H9 (cell line): Measurements from ENCODE around the gene CCDC110. TPM values are rescaled to one million over a fixed set of nuclear protein-coding genes. Genes with fewer than 3 reads are reported as not detected.
A peak's percentile ranks its signal among the peaks of the same experiment; 100 is the strongest.

Experiments
- DNase-seq: peaks from one replicate; pipeline ENCODE4 v3.0.0-alpha.2; 2017
- H2AFZ ChIP-seq: one replicate; pipeline ENCODE4 v1.6.1; 2013; ENCODE audit warnings: mild to moderate bottlenecking, low read length, control low read depth, moderate library complexity
- H2AK5ac ChIP-seq: 2 replicates; pipeline ENCODE4 v1.6.1; 2013; ENCODE audit warnings: low read length, control low read depth, mixed read lengths; ENCODE audit not compliant: insufficient read length
- H2BK120ac ChIP-seq: one replicate; pipeline ENCODE4 v1.6.1; 2013; ENCODE audit warnings: low read depth, mild to moderate bottlenecking, low read length, control low read depth, inconsistent platforms; ENCODE audit not compliant: poor library complexity, severe bottlenecking
- H2BK12ac ChIP-seq: 2 replicates; pipeline ENCODE4 v1.6.1; 2013; ENCODE audit warnings: low read length, control low read depth, mixed read lengths, low read depth; ENCODE audit not compliant: insufficient read length
- H2BK15ac ChIP-seq: 2 replicates; pipeline ENCODE4 v1.6.1; 2013; ENCODE audit warnings: low read depth, low read length, control low read depth
- H2BK20ac ChIP-seq: one replicate; pipeline ENCODE4 v1.6.1; 2013; ENCODE audit warnings: low read depth, mild to moderate bottlenecking, low read length, control low read depth, inconsistent platforms; ENCODE audit not compliant: poor library complexity, severe bottlenecking
- H2BK5ac ChIP-seq: 2 replicates; pipeline ENCODE4 v1.6.1; 2013; ENCODE audit warnings: low read length, control low read depth, mixed read lengths; ENCODE audit not compliant: insufficient read length
- H3K14ac ChIP-seq: 2 replicates; pipeline ENCODE4 v1.6.1; 2013; ENCODE audit warnings: low read length, control low read depth; ENCODE audit not compliant: insufficient read depth
- H3K18ac ChIP-seq: 2 replicates; pipeline ENCODE4 v1.6.1; 2013; ENCODE audit warnings: low read depth, mild to moderate bottlenecking, mixed read lengths, low read length, control low read depth; ENCODE audit not compliant: insufficient read length
- H3K23ac ChIP-seq: 2 replicates; pipeline ENCODE4 v1.6.1; 2013; ENCODE audit warnings: low read length, control low read depth, mixed read lengths, low read depth; ENCODE audit not compliant: insufficient read length
- H3K23me2 ChIP-seq: 2 replicates; pipeline ENCODE4 v1.6.1; 2013; ENCODE audit warnings: low read depth, mild to moderate bottlenecking, mixed read lengths, low read length, control low read depth; ENCODE audit not compliant: insufficient read length, poor library complexity, severe bottlenecking
- H3K27ac ChIP-seq: 2 replicates; pipeline ENCODE4 v1.5.1; 2013; ENCODE audit warnings: low read length, control low read depth, mixed read lengths, low read depth; ENCODE audit not compliant: insufficient read length
- H3K27me3 ChIP-seq: 2 replicates; pipeline ENCODE4 v1.6.1; 2013; ENCODE audit warnings: low read length, control low read depth, inconsistent platforms; ENCODE audit not compliant: insufficient read depth
- H3K4ac ChIP-seq: 2 replicates; pipeline ENCODE4 v1.6.1; 2013; ENCODE audit warnings: low read depth, mild to moderate bottlenecking, control low read depth, inconsistent platforms, low read length, moderate library complexity
- H3K4me1 ChIP-seq: 2 replicates; pipeline ENCODE4 v1.6.1; 2013; ENCODE audit warnings: low read length, control low read depth, inconsistent platforms; ENCODE audit not compliant: insufficient read depth
- H3K4me2 ChIP-seq: 2 replicates; pipeline ENCODE4 v1.6.1; 2013; ENCODE audit warnings: low read length, control low read depth, mixed read lengths; ENCODE audit not compliant: insufficient read length, insufficient read depth
- H3K56ac ChIP-seq: 2 replicates; pipeline ENCODE4 v1.6.1; 2013; ENCODE audit warnings: low read depth, mild to moderate bottlenecking, mixed read lengths, low read length, control low read depth; ENCODE audit not compliant: insufficient read length
- H3K79me1 ChIP-seq: 2 replicates; pipeline ENCODE4 v1.6.1; 2013; ENCODE audit warnings: low read depth, mild to moderate bottlenecking, moderate library complexity, low read length, control low read depth, inconsistent platforms; ENCODE audit not compliant: insufficient read depth, poor library complexity, severe bottlenecking
- H3K79me2 ChIP-seq: 2 replicates; pipeline ENCODE4 v1.6.1; 2013; ENCODE audit warnings: low read length, control low read depth, inconsistent platforms; ENCODE audit not compliant: insufficient read depth
- H3K9ac ChIP-seq: 2 replicates; pipeline ENCODE4 v1.6.1; 2013; ENCODE audit warnings: low read length, control low read depth, mixed read lengths; ENCODE audit not compliant: insufficient read length; ENCODE audit errors: extremely low read depth
- H3K9me3 ChIP-seq: one replicate; pipeline ENCODE4 v1.6.1; 2013; ENCODE audit warnings: low read depth, low read length, inconsistent platforms; ENCODE audit not compliant: control insufficient read depth
- H3T11ph ChIP-seq: one replicate; pipeline ENCODE4 v1.6.1; 2013; ENCODE audit warnings: mild to moderate bottlenecking, low read length, control low read depth, inconsistent platforms
- H4K20me1 ChIP-seq: one replicate; pipeline ENCODE4 v1.6.1; 2013; ENCODE audit not compliant: control insufficient read depth, insufficient read length, insufficient read depth
- H4K5ac ChIP-seq: 2 replicates; pipeline ENCODE4 v1.6.1; 2013; ENCODE audit warnings: low read depth, mild to moderate bottlenecking, mixed read lengths, low read length, control low read depth; ENCODE audit not compliant: insufficient read length
- H4K8ac ChIP-seq: replicated peaks from 2 replicates; pipeline ENCODE4 v1.6.1; 2013; ENCODE audit warnings: low read length, control low read depth, mixed read lengths, low read depth; ENCODE audit not compliant: insufficient read length
- H4K91ac ChIP-seq: 2 replicates; pipeline ENCODE4 v1.6.1; 2013; ENCODE audit warnings: low read depth, mild to moderate bottlenecking, moderate library complexity, mixed read lengths, low read length, control low read depth; ENCODE audit not compliant: insufficient read length
- H3K27ac Mint-ChIP-seq, 3 experiments: 2 replicates in 2 of 3; 3 replicates in 1 of 3; pipeline ENCODE4 v1.8.0; 2020 to 2021; ENCODE audit warnings: mixed read lengths in 3 of 3, mild to moderate bottlenecking in 1 of 3, moderate library complexity in 1 of 3
- H3K27me3 Mint-ChIP-seq: 2 replicates; pipeline ENCODE4 v1.8.0; 2021; ENCODE audit warnings: low read depth, mild to moderate bottlenecking, moderate library complexity, mixed read lengths
- H3K36me3 Mint-ChIP-seq, 3 experiments: 2 replicates in 2 of 3; 3 replicates in 1 of 3; pipeline ENCODE4 v1.8.0; 2020 to 2021; ENCODE audit warnings: low read depth in 3 of 3, mixed read lengths in 3 of 3; ENCODE audit not compliant: insufficient read depth in 1 of 3
- H3K4me1 Mint-ChIP-seq, 2 experiments: 2 replicates each; pipeline ENCODE4 v1.8.0; 2020; ENCODE audit warnings: mixed read lengths in 2 of 2
- H3K4me3 Mint-ChIP-seq, 2 experiments: 2 replicates in 1 of 2; 3 replicates in 1 of 2; pipeline ENCODE4 v1.8.0; 2020 to 2021; ENCODE audit warnings: mild to moderate bottlenecking in 2 of 2, mixed read lengths in 2 of 2, moderate library complexity in 1 of 2
- H3K9me3 Mint-ChIP-seq, 2 experiments: 2 replicates in 1 of 2; 3 replicates in 1 of 2; pipeline ENCODE4 v1.8.0; 2020; ENCODE audit warnings: mild to moderate bottlenecking in 2 of 2, mixed read lengths in 2 of 2, moderate library complexity in 1 of 2
- WGBS: extraction: QIAGEN DNeasy Blood & Tissue Kit; methylation state at CpG from one replicate; pipeline ENCODE4 v1.1.7; 2013; ENCODE audit warnings: missing lambda C conversion rate, low lambda C conversion rate, mixed read lengths; ENCODE audit not compliant: insufficient read length; ENCODE audit errors: extremely low coverage; 5-methylcytosine and 5-hydroxymethylcytosine counted together
- total RNA-seq: library from RNA; stranded (reverse); gene quantifications from 2 replicates; pipeline ENCODE4 v1.2.1, GENCODE V29; 2021
- TF ChIP-seq, protein P1 (sequence below): fragments of 200-600 bp; sonication (generic); conservative IDR thresholded peaks from 3 replicates; pipeline ENCODE4 v1.8.0; 2021; ENCODE audit warnings: antibody characterized with exemption, mild to moderate bottlenecking

The CCDC110 gene
- total RNA-seq, 1 experiment from 2014 or later: 2.3 TPM

DNA sequence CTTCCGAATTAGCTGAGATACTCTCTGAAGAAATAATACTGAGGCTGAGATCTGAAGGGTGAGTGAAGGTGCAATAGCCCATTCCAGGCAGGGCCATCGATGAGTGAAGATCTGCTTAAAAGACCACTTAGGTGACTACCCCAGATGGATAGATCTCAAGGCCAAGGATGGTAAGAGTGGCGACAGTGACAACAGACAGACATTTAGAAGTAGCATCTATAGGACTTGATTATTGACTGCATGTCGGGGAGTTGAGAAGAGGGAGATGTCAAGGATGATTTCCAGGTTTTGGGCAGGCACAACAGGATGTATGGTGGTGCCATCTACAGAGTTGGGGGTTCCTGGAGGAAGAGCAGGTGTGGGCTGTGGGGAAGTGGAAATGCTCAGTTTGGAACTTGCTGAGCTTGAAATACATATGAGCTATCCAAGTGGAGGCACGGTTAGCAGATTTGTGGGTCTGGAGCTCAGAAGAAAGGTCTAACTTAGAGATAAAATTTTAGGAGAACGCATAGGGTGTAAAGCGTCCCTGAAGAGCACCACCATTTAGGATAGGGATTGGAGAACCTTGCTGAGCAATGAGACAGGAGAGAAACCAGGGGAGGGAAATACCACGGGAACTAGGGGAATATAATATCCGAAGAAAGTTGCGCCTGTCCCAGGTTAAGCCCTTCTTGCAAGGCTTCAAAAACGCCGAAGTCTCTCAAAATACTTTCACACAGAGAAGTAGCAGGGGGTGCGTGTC is 46.5 kb downstream of the CCDC110 start:
- H3K9ac ChIP-seq: peak overlapping the region; percentile 94
- peak overlapping the region; percentile 69 for H3K18ac ChIP-seq
- H2AFZ ChIP-seq: no peak overlapping the region
- peak overlapping the region; percentile 99 to 100 (median 99); a peak in 6 of 7 replicates for H3K27ac Mint-ChIP-seq
- peak overlapping the region; percentile 88 to 92 for H3K4me3 Mint-ChIP-seq
- no peak overlapping the region for H4K91ac ChIP-seq
- no peak overlapping the region for H3K4ac ChIP-seq
- H2AK5ac ChIP-seq: no peak overlapping the region
- DNase-seq: no peak
- no peaks in the 10 kb centered on the region; a peak in 1 of 5 replicates for H3K9me3 Mint-ChIP-seq
- H3K27me3 Mint-ChIP-seq: no peaks in the 10 kb centered on the region
- H3K27ac ChIP-seq: no peak overlapping the region
- no peak overlapping the region for H4K8ac ChIP-seq
- H3K4me1 ChIP-seq: no peaks in the 10 kb centered on the region; the same call in 1 of the 2 replicates
- no peak overlapping the region for H2BK12ac ChIP-seq
- no peaks in the 10 kb centered on the region for H3K27me3 ChIP-seq
- WGBS: no CpG with 5 or more reads among the region's 13 CpGs
- H3K4me1 Mint-ChIP-seq: peaks cover 7 to 9% of the 10 kb centered on the region in 2 experiments
- H3K23me2 ChIP-seq: peaks cover 5% of the 10 kb centered on the region
- H4K20me1 ChIP-seq: no peaks in the 10 kb centered on the region
- H3K36me3 Mint-ChIP-seq: peaks cover 3 to 12% (median 11%) of the 10 kb centered on the region in 3 experiments; a peak in 5 of 7 replicates
- H3K9me3 ChIP-seq: no peaks in the 10 kb centered on the region
- H2BK15ac ChIP-seq: no peak overlapping the region
- peaks cover 2% of the 10 kb centered on the region for H3K79me1 ChIP-seq
- peak overlapping the region; percentile 89 for H3K14ac ChIP-seq
- no peak overlapping the region for H3T11ph ChIP-seq
- H3K79me2 ChIP-seq: no peaks in the 10 kb centered on the region
- H2BK5ac ChIP-seq: no peak overlapping the region
- H3K4me2 ChIP-seq: peak overlapping the region; percentile 52
- TF ChIP-seq, protein P1, sequence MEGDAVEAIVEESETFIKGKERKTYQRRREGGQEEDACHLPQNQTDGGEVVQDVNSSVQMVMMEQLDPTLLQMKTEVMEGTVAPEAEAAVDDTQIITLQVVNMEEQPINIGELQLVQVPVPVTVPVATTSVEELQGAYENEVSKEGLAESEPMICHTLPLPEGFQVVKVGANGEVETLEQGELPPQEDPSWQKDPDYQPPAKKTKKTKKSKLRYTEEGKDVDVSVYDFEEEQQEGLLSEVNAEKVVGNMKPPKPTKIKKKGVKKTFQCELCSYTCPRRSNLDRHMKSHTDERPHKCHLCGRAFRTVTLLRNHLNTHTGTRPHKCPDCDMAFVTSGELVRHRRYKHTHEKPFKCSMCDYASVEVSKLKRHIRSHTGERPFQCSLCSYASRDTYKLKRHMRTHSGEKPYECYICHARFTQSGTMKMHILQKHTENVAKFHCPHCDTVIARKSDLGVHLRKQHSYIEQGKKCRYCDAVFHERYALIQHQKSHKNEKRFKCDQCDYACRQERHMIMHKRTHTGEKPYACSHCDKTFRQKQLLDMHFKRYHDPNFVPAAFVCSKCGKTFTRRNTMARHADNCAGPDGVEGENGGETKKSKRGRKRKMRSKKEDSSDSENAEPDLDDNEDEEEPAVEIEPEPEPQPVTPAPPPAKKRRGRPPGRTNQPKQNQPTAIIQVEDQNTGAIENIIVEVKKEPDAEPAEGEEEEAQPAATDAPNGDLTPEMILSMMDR: no peak
- no peak overlapping the region for H3K23ac ChIP-seq
- no peak overlapping the region for H2BK120ac ChIP-seq
- no peak overlapping the region for H3K56ac ChIP-seq
- no peak overlapping the region for H4K5ac ChIP-seq
- no peak overlapping the region for H2BK20ac ChIP-seq
